HG03066 (cell line): Measurements from ENCODE around the gene TTC22.
"Not testable (repeated sequence)": the region's sequence is repeated elsewhere in the genome, so short reads cannot be mapped to it uniquely, and the experiment has no call there.

Experiments
- ATAC-seq: cut with Tn5 transposase; IDR thresholded peaks from one replicate; pipeline ENCODE4 v1.9.1; 2021; ENCODE audit warnings: low read depth; ENCODE audit not compliant: unreplicated experiment

TTC22 gene

DNA sequence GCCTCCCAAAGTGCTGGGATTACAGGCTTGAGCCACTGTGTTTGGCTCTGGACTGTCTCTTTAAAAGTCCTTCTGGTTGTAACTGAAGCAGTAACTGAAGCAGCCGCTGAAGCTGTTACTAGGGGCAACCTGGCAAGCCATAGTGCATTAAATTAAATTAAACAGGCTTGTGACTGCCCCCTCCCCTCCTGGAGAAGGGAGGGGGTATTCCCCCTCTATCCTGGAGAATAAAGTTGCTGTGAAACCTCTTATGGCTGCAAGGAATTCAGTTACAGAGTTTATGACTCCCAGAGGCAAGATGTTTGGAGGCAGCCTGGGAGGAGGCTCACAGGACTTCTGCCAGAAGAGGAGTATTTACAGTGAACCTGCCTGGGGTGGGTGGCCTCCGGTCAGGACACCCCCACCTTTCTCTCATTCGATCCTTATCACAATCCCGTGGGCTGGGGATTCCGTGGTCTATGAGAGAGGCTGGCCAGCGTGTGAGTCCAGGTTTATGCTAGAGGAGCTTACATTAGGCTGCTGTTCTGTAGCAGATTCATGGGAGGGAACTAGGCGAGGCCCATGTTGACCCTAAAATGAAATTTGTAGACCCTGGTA, 8.3 kb downstream of the TTC22 start:
- no peak for ATAC-seq

DNA sequence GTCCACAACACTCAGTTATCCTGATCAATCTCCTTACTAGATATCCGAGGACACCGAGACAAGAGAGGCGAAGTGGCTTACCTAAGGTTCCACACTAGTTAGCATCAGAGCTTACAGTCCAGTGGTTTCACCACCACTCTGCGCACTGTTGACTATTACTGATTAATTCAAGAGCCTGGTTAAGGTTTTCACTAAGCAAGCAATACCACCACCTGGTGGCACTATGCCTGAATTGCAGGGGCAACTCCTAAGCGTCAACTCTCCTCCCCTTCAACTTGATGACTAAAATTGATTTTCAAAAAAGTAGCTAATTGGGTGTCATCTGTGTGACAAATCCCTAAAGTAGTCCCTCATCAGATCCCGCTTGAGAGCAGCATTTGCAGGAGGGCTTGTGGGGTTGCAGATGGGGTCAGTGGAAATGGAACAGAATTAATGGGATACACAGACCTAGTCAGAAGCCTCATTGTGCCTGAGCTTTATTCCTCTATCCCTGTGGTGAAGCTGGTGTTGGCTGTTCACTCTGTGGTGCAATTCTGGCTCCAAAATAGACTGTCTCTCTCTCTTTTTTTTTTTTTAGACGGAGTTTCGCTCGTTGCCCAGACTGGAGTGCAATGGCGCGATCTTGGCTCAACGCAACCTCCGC, 9.1 kb downstream of the TTC22 start:
- ATAC-seq, result no peak

DNA sequence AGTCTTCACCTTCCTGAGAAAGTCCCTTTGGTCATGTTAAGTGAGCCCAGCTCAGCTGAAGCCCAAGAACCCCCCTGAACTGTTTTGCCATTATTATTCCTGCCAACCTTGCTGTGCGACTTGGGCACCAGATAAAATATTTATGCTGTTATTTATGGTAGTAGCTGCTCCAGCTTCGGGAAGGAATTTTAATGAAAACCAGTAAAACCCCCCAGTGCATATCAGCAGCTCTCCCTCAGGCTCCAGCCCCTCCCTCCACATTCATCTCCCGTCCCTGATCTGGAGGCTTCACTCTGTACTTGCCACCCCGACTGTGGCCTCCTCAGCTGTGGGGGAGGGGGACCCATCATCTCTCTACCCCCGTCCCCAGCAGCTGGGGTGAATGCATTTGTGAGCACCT, 12.7 kb downstream of the TTC22 start:
- ATAC-seq, result no peak

DNA sequence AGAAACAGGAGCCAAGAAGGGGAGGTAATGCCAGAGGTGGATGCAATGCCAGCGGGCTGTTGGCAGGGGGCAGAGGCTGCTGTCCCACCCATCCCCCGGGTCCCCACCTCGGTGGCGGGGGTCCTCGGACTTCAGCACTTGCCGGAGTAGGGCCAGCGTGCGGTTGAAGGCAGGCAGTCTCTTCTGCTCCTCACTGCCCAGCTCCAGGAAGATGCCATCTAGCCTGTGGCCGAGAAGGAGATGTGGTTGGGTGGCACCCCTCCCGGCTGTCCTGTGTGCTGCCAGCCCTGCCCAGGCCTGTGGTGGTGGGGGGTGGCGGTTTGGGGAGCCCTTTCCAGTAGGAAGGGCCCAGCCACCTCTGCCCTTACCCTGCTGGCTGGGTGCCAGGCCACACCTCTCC, 13.5 kb downstream of the TTC22 start:
- no peak for ATAC-seq

DNA sequence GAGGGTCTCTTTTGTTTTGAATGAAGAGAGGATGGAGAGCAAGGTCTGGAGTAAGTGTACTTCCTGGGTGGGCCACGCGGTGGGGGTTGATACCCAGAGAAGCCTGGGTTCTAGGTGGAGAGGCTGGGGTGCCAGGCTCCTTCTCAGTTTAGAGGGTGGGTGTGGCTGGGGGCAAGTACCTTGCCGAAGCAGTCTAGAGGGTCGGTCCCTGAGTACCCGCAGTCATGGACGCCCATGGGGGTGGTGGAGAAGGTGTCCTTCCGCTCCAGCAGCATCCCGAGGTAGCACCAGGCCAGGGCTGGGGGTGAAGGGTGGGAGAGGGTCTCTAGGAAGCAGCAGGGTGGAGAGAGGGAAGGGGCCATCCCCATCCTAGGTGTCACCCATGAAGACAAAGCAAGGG, 14.3 kb downstream of the TTC22 start:
- no peak for ATAC-seq

DNA sequence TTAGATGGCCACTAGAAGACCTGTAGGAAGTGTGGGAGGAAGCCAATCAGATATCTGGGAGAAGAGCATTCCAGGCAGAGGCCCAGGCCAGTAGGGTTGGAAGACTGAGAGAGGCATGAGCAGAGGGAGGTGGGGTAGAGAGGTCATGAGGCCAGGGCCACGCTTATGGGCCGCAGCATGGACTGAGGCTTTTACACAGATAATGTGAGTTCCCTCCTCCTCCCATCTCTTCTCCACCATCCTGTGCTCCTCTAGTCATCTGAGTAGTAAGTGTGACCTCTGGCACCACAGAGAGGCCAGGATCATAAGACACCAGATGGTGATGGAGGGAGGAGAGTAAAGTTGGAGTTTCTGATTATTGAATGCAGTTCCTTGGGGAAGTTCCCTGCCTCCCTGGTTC, 17.1 kb downstream of the TTC22 start:
- ATAC-seq, result no peak

DNA sequence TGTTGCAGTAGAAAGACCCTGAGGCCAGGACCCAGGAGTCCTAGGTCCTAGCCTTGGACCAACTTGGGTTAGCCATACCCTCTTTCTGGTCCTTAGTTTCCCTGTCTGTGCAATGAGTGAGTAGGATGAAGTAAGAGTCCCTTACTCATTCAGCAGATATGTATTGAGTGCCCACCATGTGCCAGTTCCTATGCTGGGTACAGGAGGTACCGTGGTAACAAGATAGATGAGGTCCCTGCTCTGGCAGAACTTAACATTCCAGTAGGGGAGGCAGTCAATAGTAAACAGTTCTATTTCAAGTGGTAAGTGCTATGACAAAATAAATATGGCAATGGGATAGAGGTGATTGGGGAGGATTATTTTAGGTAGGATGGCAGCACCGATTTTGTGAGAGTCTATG, 18.5 kb downstream of the TTC22 start:
- ATAC-seq, result no peak

DNA sequence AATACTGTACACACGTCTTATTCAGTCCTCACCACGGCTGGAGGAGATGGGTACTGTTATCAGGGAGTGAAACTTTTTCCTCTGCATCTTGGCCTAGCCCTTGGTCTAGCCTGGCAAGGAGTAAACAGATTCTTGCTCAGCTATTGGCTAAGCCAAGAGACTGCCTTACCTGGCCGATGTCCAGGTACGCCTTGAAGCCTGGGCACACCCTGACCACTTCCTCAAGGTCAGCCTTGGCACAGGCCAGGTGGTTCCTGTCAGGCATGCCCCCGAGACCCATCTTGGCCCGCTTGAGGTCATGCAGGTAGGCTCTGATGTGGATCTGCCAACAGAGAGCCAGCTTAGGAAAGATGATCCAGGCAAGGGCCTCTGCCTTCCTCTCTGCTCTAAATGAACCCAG, 19.0 kb downstream of the TTC22 start:
- ATAC-seq, result no peak

DNA sequence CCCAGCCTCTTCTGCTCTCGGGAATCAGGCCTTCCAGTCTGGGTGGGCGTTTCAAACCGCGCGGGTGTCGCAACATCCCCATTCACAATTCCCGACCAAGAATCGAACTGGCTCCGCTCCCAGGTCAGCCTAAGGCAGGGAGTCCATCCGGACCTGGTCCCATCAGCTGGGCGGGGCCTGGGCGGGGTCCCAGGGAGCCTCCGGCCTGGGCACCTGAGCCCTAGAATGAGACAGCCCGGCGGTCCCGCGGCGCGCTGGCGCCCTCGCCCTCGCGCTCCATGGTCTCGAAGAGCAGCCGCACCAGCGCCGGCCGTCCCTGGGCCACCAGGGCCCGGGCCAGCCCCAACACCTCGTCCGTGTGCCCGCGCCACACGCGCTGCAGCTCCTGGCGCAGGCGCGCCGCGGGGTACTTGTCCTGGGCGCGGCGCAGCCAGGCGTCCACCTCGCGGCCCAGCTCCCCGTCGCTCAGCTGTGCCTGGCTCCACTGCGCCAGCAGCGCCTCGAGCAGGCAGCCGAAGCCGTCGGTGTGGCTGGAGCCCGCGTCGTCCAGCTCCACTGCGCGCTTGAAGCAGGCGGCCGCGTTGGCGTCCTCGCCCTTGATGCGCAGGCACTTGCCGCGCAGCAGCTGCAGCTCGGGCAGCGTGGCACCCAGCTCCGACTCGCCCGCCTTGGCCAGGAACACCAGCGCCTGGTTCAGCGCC, 19.9 kb downstream of the TTC22 start:
- ATAC-seq, result no peak

DNA sequence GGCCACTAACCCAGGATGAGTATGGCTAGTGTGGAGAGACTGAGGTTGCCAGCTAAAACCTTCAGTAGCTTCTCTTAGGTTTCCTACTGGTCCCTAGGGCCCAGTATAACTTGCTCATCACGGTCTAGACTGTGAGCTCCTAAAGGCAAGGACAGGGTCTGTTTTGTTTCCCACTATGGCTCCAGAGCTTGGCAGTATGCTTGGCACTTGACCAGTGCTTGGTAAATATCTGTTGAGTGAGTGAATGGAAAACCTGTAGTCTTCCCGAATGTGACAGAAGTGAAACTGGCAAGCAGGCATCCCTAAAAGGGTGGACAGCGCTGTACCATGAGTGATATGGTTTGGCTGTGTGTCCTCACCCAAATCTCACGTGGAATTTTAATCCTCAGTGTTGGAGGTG, 23.7 kb downstream of the TTC22 start:
- no peak for ATAC-seq

DNA sequence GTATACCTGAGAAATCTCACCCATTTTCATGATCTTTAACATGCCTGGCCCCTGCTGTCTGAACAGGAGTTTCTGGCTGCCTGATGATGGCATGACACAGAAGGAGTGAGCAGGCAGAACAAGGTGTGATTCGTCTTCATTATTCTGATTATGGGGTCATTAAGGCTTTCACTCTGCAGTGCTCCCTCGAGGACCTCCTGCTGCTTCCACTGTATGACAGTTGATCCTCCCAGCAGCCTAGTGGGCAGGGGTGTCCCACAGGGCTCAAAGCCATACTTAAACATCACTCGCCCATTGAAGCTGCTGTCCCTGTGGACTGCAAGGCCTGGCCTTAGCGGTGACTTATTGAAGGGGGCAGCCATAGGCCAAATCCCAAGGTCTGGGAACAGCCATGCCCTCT, 24.1 kb downstream of the TTC22 start:
- ATAC-seq, result no peak

DNA sequence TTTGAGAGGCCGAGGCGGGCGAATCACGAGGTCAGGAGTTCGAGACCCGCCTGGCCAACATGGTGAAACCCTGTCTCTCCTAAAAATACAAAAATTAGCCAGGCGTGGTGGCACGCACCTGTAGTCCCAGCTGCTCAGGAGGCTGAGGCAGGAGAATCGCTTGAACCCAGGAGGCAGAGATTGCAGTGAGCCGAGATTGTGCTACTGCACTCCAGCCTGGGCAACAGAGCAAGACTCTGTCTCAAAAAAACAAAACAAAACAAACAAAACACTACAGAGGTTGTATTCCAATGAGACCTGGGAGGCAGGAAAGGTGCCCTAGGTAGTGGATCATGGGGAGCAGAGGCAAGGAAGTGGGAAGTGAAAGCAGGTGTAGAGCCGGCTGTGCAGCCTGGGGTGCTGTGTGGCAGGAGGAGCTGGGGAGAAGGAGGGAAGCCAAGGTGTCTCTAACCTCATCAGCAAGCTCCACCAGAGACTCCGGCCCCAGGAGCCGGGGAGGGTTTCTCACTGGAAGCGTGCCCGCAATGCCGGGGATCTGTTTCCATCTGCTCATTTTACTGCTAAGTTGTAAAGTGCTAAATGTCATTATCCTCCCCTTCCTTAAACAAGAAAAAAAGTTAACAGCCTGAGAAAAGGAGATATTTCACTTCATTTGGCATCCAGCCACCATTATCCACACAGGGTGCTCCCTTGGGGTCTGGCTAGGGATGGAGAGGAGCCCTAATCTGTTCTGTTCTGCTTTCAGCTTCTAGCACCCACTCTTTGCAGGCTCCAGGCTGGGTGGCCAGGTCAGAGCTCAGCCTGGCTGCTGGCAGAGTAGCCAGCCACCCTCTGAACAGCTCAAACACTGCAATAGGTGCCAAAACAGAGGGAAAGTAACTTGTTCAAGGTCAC, 25.0 kb downstream of the TTC22 start:
- ATAC-seq, result not testable (repeated sequence)

DNA sequence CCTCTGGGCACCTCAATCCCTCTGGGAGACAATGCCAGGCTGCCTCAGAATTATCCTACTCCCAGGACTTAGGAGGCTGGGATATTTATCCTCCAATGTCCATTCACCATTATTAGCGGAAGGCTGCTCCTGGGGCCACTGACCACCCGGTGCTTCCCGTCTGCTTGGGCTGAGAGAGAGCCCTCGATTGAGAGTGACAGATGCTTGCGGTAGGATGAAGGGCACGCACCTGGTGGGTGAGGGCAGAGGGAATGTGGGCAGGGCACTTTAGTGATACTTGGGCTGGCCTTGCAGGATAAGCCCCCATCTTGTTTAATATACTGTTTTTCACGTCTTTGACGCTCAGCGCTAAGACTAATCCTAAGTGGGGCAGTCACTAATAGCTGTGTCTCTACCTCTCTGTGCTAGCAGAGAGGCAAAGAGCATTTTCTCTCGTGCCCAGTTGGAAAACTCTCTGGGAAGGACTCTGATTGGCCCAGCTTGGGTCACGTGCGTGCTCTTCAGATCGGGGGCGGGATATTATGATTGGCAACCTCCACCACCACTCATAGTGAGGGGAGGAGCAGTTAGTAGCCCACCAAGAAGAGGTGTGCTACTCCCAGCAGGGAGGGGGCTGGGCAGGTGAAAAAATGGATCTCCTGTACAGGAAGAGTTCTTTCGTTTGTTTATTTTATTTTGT, 26.2 kb downstream of the TTC22 start:
- no peak for ATAC-seq

DNA sequence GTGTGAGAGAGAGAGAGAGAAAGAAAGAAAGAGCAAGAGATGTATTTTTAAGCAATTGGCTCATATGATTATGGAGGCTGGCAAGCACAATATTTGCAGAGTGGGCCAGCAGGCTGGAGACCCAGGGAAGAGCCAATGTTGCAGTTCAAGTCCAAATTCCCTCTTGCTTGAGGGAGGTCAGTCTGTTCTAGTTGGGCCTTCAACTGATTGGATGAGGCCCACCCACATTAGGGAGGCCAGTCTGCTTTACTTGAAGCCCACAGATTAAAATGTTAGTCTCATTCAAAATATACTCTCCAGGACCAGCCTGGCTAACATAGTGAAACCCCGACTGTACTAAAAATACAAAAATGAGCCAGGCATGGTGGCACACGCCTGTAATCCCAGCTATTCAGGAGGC, 28.2 kb downstream of the TTC22 start:
- ATAC-seq, result no peak

DNA sequence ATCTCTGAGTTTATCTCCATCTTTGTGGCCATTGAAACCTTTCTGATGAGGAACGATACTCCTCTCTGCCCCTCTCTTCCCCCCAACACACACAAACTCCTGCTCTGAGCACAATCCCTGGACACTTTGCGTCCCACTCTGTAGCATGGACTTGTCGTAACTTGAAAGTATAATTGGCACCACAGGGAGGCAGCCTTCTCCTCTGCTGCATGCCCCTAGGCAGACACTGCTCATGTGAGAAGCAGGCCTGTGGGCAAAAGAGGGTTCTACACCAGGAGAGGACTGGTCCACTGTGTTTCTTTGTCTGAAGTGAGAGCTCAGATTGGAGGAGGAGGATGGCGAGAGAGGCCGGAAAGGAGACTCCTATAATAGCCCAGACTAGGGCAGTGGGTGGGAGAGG, 33.0 kb downstream of the TTC22 start:
- ATAC-seq, result no peak

DNA sequence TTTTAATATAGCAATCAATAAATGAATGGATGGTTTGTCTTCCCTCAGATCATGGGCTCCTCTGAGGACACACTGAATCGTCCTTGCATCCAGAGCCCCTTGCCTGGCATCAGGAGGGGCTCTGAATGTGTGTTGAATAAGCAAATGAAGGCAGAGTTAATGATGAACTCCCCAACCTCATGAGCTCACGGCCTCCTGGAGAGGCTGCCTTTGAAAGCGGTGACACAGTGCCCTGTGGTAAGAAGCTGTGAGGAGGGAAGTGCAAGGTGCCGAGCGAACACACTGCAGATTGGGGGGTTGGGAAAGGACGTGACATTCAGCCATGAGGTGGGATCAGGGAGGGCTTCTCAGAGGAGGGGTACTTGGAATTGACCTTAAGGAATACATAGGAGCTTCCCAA, 33.6 kb downstream of the TTC22 start:
- no peak for ATAC-seq

DNA sequence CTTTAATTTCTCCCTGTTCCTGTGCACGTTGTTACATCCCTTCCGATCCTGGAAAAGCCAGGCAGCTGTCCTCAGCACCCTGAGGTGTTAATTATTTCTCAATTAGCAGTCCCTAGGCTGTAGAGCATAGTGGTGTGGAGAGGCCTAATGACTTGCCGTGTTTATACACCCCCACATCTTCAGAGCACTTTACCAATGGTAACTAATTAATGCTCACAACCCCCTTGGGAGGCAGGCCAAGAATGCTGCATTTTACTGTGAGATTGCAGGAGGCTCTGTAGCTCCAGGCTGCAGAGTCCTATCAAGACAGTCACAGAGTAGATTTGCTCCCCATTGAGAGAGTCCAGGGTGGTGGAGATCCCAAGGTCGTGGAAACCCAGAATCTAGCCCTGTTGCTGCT, 34.4 kb downstream of the TTC22 start:
- no peak for ATAC-seq

DNA sequence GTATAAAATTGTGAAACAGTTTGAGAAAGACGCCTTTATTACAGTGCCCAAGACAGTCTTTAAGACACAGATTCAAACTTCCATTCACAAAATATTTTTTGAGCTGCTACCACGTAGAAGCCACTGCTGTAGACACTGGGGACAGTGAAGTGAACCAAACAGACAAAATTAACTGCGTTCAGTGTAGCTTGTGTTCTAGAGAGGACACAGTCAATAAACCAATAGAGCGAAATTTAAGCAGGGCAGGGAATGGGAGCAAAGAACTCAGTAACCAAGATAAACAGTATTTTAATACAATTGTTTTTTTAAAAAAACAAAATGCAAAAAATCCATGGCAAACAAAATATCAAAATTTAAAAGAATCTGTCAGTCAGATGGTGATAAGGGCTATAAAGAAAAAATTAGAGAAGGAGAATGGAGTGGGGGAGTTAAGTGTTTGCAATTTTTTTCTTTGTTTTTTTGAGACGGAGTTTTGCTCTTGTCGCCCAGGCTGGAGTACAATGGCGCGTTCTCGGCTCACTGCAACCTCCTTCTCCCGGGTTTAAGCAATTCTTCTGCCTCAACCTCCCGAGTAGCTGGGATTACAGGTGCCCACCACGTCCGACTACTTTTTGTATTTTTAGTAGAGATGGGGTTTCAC, 36.1 kb downstream of the TTC22 start:
- peak; percentile 15 for ATAC-seq

DNA sequence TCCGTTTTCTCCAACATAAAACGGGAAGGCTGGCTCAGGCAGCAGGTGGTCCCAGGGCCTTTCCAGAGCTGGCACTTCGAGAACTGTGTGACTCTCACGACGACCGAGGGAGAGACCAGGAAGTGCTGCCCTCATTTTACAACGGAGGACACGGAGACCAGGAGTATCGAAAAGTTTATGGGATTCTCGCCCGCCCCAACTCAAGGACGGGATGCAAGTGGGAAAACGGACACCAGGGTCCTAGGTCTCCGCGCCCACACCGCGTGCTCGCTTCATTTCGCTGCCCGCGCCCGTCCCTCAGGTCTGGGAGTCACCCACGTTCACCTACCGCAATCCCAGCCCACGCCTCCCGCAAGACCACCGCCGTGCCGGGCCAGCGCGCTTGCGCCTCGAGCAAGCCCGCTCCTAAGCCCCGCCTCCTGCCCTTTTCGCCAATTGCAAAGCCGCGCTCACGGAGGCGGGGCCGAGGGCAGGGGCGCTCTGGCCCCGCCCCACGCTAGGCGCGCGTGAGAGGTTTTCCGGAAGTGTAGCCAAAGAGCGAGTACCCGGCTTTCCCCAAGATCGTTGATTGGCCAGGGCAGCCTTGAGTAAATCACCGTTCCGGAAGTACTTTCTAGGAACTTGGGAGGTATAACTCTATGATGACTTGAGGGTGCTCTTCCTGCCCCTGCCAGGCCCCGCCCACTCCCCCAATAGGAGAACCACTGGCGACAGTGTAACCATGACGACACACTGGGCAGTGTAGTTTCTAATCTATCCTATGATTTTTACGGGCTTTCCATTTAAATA, 36.8 kb downstream of the TTC22 start, which contains the start of gene PARS2:
TSS of gene PARS2 (minus strand) at position 391 of the 789 bp plus-strand sequence. CDS start 5,362 bp downstream, outside the sequence.
- ATAC-seq, result peak; percentile 94
